ENCODE data around the gene NOS3. TPM values are rescaled to one million over a fixed set of nuclear protein-coding genes. Genes with fewer than 3 reads are reported as not detected.

Gene NOS3
- total and polyA plus RNA-seq, 2 of the 13 experiments (the other 11 are each of a cell fraction or from before 2014, with no cell fraction given), result 3.7 to 7.5 TPM

GRCh38 chr7:151028131-151028947, 37.5 kb downstream of the NOS3 start, which contains the start of gene ABCB8 (continued):
- TF ChIP-seq TAF15 (IDR thresholded peaks at IDR 0.05; ENCODE audit: low read depth, low read length, poor library complexity, severe bottlenecking), result peak; percentile 15
- no peak for TF ChIP-seq AHDC1 (CRISPR knock-in tag; IDR thresholded peaks at IDR 0.05; ENCODE audit: borderline replicate concordance)
- no peak for TF ChIP-seq MBNL3 (CRISPR knock-in tag; conservative IDR thresholded peaks at IDR 0.05)
- TF ChIP-seq SUZ12 (IDR thresholded peaks at IDR 0.05; ENCODE audit: low read depth, low read length), result peak; percentile 54
- TF ChIP-seq BCL3 (CRISPR knock-in tag; IDR thresholded peaks at IDR 0.05), result no peak
- 0 out of 2 replicates have a peak, but pooled peaks have one; percentile 52 for TF ChIP-seq ZNF841 (CRISPR knock-in tag; IDR thresholded peaks at IDR 0.05; ENCODE audit: borderline replicate concordance)
- peak; percentile 77 for TF ChIP-seq TFDP2 (CRISPR knock-in tag; IDR thresholded peaks at IDR 0.05)
- no peak for TF ChIP-seq BRCA1 (CRISPR knock-in tag; IDR thresholded peaks at IDR 0.05)
- TF ChIP-seq BRD4 (CRISPR knock-in tag; IDR thresholded peaks at IDR 0.05), result no peak
- no peak for TF ChIP-seq TCF7 (IDR thresholded peaks at IDR 0.05; ENCODE audit: low read depth)
- TF ChIP-seq SP2 (CRISPR knock-in tag; IDR thresholded peaks at IDR 0.05), result peak; percentile 99
- no peak for TF ChIP-seq ZBTB42 (CRISPR knock-in tag; IDR thresholded peaks at IDR 0.05)
- peak; percentile 67; the same call in 1 of the 2 replicates for TF ChIP-seq MAZ (IDR thresholded peaks at IDR 0.05; ENCODE audit: borderline replicate concordance, low read depth, low read length)
- peak; percentile 45; the same call in 1 of the 2 replicates for TF ChIP-seq MAZ (CRISPR knock-in tag; IDR thresholded peaks at IDR 0.05; ENCODE audit: low read depth)
- no peak; the same call in 1 of the 2 replicates for TF ChIP-seq PATZ1 (CRISPR knock-in tag; IDR thresholded peaks at IDR 0.05)
- TF ChIP-seq PHF20 (CRISPR knock-in tag; IDR thresholded peaks at IDR 0.05), result peak; percentile 66; the same call in 1 of the 2 replicates
- no peak for TF ChIP-seq U2AF1 (optimal IDR thresholded peaks at IDR 0.05; ENCODE audit: low read depth, low read length)
